Nucleus accumbens (tissue), 56 donors: ENCODE results near the gene EFNA5.

Experiments used
- DNase-seq, 56 donors: peaks; one replicate each; lab custom pipeline; 2025; lab: John Stamatoyannopoulos, UW

EFNA5 gene

DNA sequence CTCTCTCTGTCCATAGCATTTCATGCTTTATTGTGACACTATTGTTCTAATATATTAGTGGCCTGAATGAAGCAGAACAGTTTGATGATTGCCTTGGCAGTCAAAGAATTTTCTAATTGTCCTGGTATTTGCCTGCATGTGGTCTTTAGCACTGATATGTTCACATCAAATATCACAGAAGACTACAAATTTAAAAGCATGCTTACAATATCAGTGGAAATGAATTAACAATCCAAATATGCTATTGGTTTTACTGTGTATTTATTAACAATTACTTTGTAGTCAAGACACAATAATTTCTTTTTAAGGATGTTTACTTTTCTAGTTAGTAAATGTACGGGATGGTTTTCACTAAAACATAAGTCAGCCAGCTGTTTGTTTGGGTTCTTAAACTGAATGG, 18.3 kb downstream of the EFNA5 start:
- no peak for DNase-seq

DNA sequence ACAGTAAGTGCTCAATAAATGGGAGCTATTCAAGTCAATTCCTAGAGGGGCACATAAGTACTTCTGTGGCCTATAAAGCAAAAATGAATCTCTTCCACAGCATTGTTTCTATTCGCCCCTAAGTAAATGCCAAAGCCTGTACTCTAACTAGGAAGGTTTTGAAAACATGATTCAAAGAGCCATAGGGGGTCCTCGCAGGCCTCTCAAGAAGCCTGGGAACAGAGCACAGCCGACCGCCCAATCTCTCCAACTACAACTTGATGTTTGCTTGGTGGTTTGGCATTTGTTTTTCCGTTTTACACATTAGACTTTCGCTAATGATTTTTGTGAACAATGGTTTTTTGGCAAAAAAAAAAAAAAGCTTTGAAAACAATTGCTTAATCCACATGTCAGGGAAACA, 19.4 kb downstream of the EFNA5 start:
- DNase-seq: no peak

- DNase-seq: no peak
Observed at GRCh38 chr5:107646418-107646817, 24.3 kb downstream of the EFNA5 start.

- no peak for DNase-seq
Observed at GRCh38 chr5:107640568-107640967, 30.2 kb downstream of the EFNA5 start.

- DNase-seq: no peak
Observed at GRCh38 chr5:107639990-107640389, 30.7 kb downstream of the EFNA5 start.

DNA sequence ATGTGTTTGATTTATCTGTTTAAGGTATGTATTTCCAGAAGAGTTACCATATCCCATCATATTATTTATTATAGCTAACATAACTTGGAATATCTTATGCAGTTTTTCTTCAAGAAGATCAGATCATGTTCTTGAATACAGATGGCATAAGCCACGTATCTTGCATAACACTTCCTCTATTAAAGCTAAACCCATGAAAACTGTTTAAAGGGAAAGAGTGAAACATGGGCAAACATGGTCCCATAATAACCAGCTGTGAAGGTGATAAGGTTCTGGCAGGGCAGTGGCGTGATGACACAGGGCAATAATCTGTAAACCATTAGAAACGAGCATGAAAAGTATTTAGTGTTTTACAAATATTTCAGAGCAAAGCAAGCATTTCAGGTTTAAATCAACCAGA, 34.2 kb downstream of the EFNA5 start:
- DNase-seq: no peak

GRCh38 chr5:107636068-107636467, 34.7 kb downstream of the EFNA5 start:
- DNase-seq: no peak

- no peak for DNase-seq
Observed at GRCh38 chr5:107634981-107635848, 35.5 kb downstream of the EFNA5 start.

- DNase-seq: peak in 1 of 56 donors; percentile 10
Observed at GRCh38 chr5:107633171-107633901, 37.4 kb downstream of the EFNA5 start.

- DNase-seq: no peak
Observed at GRCh38 chr5:107631805-107632362, 38.9 kb downstream of the EFNA5 start.

DNA sequence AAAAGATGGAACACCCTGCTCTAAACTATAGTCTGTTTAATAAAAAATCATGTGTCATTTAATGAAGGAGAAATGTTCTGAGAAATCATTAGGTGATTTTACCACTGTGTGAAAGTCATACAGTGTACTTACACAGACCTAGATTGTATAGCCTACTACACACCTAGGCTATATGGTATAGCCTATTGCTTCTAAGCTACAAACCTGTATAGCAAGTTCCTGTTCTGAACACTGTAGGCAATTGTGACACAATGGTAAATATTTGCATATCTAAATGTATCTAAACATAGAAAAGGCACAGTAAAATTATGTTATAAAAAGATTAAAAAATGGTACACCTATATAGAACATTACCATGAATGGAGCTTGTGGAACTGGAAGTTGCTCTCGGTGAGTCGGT, 40.6 kb downstream of the EFNA5 start:
- no peak for DNase-seq

GRCh38 chr5:107624235-107624634, 46.5 kb downstream of the EFNA5 start:
- no peak for DNase-seq

DNA sequence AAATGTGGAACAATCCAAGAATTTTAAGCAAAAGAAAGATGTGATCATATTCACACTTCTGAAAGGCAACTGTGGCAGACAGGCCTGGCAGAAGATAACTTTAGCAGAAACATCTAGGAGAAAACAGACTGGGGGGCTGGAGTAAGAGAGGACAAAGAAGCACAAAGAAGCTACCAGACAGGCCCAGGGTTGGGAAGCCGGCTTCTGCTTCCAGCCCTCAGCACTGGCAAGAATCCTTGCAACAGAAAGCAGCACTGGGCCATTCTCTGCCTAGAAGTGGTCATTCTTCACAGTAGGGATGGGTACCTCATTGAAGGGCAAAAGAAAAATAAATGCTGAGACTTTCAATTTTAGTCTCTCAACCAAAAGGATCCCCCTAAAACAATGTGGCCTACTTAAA, 49.6 kb downstream of the EFNA5 start:
- no peak for DNase-seq

DNA sequence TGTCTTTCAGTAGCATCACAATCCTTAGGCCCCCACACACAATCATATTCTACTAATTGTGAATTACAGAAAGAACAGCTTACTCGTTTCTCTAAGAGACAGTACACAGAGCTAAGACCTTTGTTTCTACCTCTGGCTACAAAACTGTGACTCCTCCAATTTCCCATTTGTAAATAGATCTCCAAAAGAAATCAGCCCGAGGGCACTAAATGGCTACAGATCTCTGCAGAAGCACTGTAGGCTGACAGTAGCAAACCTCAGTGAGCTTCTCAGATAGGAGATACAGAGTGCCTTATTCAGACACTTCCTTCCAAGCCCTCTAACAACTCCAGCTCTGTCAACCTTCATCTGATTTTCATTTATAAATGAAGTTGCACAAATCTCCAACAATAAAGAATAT, 51.0 kb downstream of the EFNA5 start:
- DNase-seq: no peak

DNA sequence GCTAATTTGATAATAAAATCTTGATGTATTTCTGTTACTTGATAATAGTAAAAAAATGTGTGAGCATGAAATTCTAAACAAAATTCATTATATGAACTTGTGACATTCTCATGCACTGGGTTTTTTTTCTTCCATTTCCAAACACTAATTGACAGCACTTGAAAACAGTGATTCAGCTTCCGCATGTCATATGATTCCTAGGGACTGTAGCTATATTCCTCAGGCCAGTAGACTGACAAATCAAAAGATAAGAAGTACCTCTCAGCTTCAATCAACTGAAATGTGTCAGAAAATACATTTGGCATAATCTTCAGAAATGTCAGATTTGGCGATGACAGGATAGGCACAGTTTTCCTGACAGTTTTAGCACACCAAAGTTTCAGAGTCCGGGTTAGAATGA, 52.5 kb downstream of the EFNA5 start:
- DNase-seq: no peak

DNA sequence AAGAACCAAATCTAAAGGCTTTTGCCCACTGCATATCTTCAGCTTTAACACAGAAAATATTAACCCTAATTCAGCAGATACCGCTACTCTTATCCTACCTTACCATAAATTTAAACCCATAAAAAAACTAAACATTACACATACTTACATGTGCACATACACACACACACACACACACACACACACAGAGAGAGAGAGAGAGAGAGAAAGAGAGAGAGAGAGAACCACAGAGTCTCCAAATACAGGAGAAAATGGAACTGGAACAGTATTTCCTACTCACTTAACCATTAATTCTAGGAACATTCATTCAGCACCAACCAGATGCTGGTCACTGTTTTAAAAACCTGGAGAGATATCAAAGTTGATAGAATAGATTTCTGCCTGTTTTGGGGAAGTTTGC, 53.7 kb downstream of the EFNA5 start:
- no peak for DNase-seq

DNA sequence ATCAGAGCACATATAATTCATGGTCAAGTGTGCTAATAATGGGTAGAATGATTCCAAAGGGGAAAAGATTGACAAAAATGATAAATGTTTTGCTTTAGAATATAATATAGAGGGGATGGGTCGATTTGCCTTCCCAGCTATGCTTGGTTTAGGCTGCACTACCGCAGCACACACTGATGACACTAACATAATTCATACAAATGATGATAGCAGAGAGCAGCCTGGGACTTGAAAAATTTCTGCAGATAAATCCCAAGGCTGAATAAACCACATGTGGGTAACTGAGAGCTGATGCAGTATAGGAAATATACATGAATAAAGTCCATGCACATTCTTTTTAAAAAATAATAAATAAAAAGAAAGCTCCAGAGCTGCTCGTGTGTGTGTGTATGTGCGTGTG, 54.5 kb downstream of the EFNA5 start:
- no peak for DNase-seq

DNA sequence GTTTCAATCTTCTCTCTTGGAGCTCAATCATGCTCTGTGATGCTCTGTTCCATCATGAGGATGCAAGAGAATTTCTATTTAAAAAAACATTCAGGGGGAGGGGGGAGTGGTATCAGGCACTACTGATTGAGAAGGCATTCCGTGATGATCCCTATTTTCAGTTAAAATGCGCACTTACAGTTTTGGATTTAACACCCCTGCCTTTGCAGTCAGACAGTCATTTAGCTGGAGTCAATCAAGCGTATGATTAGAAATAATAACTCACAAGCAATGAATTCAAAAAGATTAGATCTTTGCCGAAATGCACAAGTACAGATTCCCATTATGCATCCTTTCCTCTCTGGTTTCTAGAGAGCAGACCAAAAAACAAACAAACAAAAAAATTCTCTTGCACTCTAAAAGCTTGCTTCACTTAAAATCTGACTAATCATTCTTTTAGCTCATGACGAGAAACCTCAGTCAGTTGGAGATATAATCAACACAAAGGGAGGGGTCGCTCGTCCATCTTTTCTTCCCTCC, 55.4 kb downstream of the EFNA5 start:
- DNase-seq: no peak

DNA sequence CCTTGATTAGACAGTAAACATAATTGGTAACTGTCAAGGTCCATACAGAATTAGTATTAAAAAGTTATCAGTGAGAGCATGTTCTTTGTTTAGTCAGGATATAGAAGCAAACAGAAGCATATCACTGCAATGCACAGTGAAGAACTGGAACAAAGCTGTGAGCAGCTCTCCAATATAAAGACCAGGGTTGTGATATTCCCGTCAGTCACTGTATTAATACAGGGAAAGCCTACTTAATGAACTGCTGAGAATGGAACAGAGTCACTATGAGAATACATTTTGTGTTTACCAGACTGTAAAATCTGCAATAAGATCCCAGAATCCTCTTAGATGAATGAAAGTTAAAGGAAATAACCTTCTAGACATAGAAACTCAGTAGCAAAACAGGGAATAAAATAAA, 58.2 kb downstream of the EFNA5 start:
- DNase-seq: no peak

DNA sequence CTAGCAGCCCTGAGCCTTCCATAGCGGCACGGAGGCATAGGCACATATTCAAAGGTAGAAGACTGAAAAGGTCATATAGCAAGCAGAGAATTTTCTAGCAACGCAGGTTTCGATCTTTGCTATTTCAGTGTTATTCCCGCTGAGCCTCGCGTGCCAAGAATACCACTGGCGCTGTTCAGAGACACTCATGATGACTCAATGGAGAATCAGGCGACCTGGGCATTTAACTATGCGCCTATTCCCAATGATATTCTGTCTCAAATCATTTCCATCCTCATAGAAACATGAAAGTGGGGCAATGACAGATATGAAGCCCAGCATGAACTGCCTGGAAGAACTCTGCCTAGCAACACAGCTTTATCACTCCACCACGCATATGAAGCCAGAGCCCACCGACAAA, 59.9 kb downstream of the EFNA5 start:
- no peak for DNase-seq

GRCh38 chr5:107607671-107608345, 62.9 kb downstream of the EFNA5 start:
- no peak for DNase-seq
